Measurements from ENCODE around the gene IFI27L2.
A peak's percentile ranks its signal among the peaks of the same experiment; 100 is the strongest.
"Not testable (repeated sequence)": the region's sequence is repeated elsewhere in the genome, so short reads cannot be mapped to it uniquely, and the experiment has no call there.

The IFI27L2 gene, protein sequence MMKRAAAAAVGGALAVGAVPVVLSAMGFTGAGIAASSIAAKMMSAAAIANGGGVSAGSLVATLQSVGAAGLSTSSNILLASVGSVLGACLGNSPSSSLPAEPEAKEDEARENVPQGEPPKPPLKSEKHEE

DNA sequence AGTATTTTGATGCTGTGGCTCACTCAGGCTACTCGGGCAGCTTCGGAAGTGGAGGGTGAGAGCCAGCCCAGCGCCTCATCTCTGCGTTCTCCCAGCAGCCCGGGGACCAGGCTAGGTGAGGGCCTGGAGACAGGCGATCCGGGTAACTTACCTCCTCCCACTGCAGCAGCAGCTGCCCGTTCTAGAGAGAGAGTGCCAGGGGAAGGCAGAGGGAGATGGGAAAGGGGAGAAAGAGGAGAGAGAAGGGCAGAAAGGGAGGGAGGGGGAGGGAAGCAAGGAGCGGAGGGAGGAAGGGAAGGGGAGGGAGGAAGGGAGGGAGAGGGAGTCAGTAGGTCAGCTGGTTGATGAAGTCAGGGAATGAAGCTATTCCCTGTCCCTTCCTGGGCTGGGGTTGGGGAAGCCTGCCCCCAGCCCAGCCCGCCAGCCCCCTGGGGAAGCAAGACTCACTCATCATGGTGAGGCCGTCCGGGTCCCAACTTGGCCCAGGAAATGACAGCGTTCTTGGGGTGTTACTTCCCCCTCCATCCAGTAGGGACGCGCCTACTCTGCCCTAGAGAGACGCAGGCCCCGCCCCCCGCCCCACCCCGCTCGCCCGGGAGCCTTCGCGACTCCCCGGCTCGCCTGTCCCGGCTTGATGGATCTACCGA, at the start of gene IFI27L2:
Gene IFI27L2, minus strand, starts transcription at position 494 of the 647 bp plus-strand sequence. Its CDS starts 40 bp downstream, at position 454.
- peak; percentile 63 for DNase-seq

DNA sequence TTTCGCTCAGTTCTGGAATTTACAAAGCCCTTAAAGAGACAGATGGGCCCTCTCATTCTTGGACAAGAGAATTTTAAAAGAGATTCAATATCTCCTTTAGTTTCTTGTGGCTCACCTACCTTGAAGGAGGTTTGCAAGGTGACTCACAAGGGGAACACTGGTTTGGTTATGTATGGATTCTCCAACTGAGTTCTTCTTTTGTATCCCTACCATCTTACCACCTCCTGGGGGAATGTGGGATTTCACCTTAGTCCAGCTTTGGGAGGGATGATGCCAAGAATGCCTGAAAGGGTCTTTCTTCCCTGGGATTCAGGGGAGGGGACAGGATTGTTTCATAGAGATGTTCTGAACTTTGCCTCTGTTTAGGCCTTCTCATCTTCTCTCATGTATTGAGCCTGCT, 48.4 kb upstream of the IFI27L2 start:
- no peak for DNase-seq

DNA sequence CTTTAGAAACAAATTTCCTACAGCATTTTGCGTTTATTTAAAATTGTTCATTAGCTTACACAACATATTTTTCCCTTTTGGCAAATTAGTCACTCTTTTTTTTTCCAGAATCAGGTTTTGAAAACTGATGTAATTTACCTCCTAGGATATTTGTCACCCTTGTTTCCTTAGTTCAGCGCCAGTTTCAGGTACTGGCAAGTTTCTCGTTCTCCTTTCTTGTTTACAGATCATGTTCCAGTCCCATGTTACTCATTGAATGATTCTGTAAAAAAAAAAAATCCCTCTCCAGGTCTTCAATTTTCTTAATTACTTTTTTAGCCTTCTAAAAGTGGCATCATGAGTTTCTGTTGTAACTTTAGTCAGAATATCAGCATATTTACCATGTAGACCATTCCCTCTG, 47.4 kb upstream of the IFI27L2 start:
- DNase-seq: no peak

DNA sequence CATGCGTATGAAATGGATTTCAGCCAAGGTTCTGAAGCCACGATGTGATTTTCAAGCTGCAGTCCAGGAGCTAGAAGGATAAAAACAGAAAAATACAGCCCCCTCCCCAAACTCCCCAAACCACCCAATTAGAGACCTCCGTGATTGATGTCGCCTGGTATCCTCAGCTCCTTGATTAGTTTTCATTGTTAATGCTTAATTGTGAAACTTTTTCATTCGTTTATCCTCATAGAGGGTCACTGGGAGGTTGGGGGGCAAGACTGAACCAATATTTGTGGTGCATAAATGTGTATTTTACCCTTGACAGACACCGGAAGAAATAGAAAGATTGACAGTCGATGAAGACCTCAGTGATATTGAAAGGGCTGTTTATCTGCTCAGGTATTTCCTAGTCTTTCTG, 46.3 kb upstream of the IFI27L2 start:
- DNase-seq: no peak

DNA sequence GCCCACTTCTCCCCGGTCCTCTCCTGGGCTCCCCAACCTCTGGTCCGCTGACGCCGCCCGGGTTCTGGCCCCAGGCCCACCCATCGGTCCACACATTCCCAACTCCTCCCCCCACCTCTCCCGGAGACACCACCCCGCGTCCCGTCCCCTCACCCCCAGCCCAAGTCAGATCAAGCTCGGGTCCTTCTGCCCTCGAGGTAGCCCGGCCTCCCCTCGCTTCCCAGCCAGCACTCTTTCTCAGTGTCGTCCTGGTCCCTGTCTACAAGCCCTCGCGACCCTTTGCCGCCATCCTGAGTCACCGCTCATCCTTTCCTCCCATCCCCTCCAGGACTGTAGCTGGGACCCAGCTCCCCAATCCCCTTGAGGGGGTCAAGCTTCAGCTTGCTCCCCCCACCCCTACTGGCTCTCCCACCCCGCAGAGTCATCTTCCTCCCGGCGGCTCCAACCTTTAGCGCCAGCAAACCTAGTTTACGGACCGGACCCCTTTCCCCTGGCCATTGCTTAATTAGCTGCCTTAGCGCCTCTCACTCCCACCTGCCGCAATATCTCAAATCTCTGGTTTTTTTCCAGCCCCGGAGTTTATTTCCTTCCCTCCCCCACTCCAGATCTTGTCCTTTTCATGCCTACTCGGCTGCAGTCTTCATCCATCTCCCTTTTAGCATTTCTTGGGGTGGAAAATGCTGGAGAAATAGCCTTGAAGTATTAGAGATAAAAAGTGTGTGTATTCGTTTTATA, 45.8 kb upstream of the IFI27L2 start:
- DNase-seq: no peak

DNA sequence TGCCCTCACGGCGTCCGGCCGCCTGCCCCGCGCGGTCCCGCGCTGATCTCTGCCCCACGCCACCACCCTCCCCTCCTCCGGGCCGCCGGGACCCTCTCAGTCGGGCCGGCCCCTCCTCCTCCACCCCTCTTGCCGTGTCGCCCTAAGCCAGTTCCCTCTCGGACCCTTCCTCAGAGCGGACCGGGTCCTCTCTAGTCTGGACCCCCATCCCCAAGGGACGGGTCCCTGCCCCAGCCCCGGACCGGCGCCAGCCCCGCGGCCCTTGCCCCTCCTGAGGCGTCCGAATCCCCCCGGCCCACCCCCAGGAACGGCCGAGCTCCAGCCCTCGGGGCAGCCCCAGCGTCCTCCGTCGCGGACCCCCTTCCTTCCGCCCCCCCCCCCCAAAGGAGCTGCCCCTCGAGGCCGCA, 45.2 kb upstream of the IFI27L2 start:
- no peak for DNase-seq

DNA sequence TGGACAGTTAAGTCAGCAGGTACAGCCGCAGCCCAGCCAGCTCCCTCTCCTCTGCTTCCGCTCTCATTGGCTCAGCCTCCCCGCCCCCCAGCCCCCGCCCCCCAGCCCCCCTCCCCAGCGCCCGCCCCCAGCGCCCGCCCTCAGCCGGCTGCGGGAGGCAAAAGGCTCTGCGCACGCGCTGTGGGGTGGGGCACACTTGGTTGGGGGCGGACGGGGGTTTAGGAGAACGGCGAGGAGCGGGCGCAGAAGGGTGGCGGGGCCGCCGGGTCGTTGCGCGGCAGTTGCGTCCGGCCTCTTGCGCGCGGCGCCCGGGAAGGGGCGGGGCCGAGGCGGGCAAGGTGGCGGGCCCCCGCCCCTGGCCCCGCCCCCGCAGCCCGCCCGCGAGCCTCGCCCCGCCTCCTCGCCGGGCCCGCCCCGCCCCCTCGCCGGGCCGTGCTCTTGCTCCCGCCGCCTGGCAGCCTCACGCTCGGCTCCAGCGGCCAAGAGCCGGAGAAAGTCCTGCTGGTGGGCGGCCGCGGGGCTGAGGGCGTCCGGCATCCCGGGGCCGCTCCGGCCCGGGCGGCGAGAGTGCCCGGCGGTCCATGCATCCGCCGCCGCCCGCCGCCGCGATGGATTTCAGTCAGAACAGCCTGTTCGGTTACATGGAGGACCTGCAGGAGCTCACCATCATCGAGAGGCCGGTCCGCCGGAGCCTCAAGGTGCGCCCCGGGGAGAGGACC, 44.6 kb upstream of the IFI27L2 start, which contains the start of gene PPP4R4:
Gene PPP4R4, plus strand, starts transcription at position 438 of the 719 bp plus-strand sequence. Its CDS starts 144 bp downstream, at position 582.
- peak; percentile 90 for DNase-seq

DNA sequence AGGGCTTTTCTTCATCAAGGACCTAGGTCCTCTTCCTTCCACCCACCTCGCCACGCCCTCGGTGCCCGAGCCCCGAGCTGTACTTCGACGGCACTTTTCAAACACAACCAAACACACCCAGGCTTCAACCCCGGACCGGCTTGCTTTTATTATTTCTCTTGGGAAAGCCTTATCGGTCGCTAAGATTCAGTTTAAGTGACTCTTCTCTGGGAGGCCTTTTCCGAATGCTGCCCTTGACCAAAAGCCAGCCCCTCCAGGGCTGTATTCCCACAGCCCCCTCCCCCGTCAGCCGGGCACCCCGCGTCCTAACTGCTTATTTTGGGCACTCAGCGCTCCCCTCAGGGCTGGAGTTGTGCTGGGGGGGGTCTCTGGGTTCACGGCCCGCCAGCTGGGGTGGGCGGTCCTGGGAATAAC, 44.1 kb upstream of the IFI27L2 start:
- no peak for DNase-seq

DNA sequence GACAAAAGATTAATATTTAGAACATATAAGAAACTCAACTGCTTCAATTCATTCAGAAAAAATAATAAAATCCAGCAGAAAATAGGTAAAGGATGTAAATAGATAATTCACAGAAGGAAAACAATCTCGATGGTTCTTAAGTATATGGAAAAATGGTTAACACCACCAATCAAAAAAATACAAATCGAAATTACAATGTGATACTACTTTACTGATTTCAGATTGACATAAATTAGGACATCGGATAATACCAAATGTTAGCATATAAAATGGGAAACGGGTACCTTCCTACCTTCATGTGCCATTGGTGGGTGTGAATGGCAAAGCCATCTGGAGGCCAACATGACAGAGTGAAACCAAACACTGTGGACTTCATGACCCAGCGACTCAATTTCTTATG, 43.1 kb upstream of the IFI27L2 start:
- no peak for DNase-seq

DNA sequence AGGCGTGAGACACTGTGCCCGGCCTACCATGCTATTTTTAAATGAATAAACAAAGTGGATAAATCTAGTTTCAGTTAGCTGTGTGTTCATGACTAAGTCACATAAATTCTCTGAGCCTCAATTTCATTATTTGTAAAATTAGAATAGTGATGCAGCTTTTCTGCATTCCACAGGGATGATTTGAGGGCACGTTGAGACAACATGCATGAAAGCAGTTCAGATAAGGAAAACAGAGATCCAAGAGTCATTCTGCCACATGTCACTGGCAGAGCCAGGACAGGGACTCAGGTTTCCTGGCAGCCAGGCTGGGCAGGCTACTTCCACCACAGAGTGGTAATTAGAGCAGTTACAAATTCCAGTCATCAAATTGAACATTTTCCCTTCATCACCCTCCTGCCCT, 41.8 kb upstream of the IFI27L2 start:
- DNase-seq: no peak

DNA sequence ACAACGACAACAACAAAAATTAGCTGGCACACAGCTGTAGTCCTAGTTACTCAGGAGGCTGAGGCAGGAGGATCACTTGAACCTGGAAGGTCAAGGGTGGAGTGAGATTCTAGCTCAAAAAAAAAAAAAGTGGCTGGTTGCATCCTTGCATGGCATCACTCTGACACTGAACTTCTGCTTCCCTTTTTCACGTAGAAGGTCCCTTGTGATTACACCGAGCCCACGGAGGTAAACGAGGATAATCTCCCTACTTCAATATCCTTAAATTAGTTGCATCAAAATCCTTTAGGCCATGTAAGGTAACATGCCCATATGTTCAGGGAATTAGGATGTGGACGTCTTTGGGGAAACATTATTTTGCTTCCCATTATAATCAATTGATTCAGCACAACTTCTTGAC, 40.7 kb upstream of the IFI27L2 start:
- no peak for DNase-seq

DNA sequence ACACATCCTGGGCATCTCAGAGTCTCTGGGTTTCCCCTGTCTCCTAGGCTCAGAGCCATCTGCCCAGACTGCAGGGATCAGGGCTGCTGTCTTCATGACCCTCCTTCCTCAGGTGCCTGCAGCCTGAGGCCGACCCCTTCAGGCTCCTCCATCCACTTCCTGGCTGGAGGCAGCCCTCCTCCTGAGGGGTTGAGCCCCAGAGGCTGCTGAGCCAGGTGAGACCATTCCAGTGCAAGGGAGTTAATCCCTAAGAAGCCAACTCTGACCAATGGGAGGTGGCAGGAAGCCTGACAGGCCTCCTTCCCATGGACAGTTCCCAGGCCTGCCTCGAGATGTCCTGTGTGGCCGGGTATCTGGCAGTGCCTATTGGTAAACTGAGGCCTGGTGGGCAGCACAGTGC, 36.3 kb upstream of the IFI27L2 start:
- DNase-seq: no peak

DNA sequence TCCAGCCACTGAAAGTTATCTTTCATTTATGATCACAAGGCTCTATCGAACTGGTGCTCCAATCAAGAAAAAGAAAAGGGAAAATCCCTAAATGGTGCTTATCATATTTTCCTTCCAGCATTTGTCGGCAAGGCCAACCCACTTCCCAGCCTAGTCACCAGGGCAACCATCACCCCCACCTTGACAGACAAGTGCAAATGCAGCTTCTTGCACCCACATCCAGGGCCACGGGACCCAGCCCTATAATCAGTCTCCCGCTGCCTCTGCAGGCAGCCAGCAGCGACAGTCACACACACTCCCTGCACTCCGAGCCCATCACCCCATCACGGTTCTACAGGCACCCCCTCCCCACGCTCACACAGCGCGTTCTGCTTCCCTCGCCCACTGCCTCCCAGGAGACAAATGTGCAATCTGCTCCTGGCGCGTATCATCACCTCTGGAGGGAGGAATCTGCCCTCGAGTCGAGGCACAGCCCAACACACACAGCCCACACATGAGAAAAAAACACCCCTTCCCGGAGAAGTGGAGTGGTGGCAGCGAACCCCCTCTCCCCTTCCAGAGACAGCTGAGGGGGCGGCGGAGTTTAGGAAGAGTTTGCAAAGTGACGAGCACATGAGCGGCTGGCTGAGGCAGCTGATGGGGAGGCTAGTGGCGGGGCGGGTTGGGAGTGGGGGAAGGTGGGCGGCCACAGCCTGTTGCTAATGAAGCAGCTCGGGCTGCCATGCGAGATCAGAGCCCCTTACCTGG, 35.5 kb upstream of the IFI27L2 start:
- no peak for DNase-seq

DNA sequence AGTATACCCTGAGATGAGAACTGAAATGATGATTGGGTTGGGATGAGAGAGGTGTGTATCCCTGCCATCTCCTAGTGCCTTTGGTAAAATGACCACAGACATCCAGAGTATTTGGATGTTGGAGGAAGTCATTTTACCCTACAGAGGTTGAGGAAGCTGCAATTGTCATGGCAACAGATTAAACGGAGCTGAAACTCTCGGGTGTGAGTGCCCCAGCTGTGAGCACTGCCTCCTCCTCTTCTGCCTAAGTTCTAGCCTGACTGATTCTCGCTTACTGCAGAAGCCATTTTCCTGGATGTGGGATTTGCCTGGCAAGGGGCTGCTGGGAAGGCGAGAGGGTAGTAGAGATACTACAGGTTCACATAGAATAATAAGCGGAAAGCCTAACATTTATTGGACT, 34.4 kb upstream of the IFI27L2 start:
- no peak for DNase-seq

DNA sequence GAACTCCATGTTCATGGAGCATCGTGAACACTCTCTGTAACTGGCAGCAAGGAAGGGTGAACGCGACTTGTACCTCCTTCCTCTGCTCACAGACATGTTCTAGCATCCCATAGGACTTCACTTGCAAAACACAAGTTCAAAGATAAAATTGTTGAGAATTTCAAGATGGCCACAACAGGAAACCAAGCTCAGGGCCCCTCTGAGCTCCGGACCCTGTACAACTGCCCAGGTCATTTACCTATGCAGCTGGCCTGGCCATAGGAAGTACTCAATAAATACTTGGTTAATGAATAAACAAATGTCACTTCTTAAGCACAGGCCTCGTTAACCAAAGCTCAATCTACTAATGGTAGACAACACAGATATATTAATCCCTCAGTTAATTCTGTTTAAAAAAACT, 33.1 kb upstream of the IFI27L2 start:
- DNase-seq: no peak

DNA sequence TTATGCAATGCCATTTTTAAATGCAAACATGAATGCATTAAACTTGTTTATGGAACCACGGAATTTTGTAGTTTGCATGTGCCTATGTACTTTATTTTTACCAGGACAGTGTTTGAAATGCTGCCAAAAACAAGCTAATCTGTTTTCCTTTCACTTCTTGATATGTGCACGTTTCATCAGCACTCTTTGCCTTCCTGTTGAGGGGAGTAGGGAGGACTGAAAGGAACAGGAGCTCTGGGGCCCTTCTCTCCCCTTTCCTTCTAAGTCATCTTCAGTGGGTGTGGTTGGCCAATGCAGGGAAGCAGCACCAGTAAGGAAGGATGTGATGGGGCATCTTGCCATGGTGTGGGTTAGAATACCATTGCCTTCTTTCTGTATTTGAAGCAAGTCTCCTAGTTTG, 32.6 kb upstream of the IFI27L2 start:
- no peak for DNase-seq

DNA sequence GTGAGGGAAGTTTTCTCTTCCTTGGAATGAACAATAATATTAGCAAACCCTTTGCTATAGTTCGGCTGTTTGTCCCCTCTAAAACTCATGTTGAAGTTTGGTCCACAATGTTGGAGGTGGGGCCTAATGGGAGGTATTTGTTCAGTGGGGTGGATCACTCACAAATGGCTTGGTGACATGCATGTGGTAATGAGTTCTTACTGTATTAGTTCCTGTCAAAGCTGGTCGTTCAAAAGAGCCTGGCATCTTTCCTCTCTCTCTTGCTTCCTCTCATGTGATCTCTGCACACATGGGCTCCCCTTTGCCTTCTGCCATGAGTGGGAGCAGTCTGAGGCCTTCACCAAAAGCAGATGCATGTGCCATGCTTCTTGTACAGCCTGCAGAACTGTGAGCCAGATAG, 31.7 kb upstream of the IFI27L2 start:
- DNase-seq: no peak

DNA sequence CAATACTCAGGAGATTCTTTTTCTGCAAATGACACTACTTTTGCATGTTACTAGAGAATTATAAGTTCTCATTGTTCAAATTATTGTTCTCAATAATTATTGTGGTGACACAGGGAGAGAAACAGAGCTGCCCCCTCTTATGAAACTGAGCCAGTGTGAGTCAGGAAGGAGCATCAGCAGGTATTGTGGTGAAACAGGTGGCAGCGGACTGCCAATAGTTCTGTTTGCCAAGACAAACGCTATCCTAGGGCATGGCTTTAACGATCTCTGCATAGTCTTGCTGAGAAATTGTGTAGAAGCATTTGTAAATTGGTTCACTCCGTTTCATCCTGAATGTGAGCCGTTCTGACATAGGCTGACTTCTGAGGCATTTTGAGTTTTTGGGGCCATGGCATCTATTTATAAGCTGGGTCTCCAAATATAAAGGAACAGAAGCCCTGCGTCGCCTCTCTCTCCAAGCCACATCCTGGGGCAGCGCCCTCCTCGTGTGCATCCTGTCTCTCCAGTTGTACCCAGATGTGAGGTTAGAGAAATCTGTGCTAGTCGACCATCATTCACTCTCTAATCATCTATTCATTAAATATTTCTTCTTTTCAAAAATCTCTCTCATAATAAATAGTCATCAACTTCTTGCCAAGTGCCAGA, 29.0 kb upstream of the IFI27L2 start:
- DNase-seq: peak; percentile 36

DNA sequence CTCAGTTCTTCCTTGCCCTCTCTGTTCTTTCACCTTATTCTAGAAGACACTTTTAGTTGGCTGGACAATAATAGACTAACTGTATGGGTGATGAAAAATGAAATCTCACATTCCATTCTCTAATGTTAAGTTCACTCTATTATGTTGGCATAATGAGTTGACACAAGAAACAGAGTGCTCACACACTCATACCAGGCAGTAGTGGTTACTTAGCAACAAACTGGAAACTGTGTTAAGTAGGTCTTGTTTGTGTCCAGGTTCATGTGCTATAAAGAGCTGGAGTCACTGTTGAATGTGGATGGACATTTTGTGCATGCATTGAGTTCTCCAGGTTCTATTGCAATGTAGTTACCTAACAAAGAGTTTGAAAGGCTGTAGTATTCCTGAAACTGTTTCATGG, 27.8 kb upstream of the IFI27L2 start:
- DNase-seq: no peak

DNA sequence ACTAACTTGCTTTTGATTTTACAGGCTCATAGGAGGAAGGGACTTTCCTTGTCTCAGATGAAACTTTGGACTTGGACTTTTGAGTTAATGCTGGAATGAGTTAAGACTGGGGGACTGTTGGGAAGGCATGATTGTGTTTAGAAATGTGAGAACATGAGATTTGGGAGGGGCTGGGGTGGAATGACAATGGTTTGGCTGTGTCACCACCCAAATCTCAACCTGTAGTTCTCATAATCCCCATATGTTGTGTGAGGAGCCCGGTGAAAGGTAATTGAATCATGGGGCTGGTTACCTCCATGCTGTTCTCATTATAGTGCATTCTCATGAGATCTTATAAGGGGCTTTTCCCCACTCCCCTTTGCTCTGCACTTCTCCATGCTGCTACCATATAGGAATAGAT, 26.7 kb upstream of the IFI27L2 start:
- DNase-seq: not testable (repeated sequence)

DNA sequence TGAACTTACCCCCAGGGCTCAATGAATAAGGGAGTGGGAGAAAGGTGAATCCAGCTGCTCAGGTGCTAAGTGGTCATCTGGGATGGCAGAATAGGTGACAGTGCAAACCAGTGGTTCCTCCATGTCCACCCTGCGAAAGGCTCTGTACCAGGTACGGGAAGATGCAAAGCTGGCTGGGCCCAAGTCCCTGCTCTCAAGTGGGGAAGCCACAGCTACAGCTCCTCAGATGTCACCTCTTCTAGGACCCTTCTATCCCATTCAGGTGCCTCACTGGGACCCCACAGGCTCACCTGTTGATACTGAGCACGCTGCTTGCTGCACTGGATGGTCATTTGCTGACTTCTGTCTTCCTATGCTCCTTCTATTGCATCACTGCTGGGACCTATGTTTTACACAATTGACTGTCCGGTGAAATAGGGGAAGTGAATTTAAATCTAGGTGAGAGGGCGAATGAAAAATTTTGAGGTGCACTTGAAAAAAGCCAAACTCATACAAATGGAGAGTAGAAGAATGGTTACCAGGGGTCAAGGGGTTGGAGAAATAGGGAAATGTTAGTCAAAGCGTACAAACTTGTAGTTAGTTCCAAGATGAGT, 24.4 kb upstream of the IFI27L2 start:
- no peak for DNase-seq

DNA sequence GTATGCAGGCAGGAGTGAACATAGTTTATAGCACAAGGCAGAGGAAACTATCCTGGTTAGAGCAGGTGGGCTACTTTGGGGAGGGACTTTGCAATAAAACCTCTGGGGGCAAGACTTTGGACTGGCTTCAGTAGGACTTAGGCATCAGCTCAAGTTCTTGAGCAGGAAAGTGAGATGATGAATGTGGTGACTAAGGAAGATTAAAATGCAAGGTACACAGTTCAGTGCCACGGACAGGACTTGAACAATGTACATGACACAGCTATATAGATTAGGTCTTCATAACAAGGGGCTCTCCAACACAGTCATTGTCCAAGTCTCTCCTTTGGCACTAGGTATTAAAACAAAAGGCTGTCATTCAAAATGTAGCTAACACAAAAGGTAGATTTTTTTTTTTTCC, 23.3 kb upstream of the IFI27L2 start:
- no peak for DNase-seq

All from CD4-positive, alpha-beta T cell treated with Interferon gamma for 1 hour (primary cell).